Measurements from ENCODE around the gene SDHAF2.
A peak's percentile ranks its signal among the peaks of the same experiment; 100 is the strongest.
"Not testable (repeated sequence)": the region's sequence is repeated elsewhere in the genome, so short reads cannot be mapped to it uniquely, and the experiment has no call there.

SDHAF2 gene

DNA sequence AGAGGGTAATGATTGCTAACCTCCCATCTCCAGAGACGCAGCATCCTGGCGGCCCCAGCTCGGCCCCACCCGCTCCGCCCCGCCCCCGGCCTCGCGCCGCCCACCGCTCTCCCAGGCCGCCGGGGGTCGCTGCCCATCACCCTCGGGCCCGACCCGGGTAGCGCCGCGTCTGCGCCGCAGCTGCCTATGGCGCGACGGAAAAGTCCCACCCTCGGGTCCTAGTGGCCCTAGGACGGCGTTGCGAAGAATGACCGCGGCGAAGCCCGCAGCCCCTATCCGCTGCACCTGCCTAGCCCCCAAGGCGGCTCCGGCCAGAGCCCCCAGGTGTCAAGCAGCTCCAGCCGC is 606 bp upstream of the SDHAF2 start:
- DNase-seq: peak; percentile 61

DNA sequence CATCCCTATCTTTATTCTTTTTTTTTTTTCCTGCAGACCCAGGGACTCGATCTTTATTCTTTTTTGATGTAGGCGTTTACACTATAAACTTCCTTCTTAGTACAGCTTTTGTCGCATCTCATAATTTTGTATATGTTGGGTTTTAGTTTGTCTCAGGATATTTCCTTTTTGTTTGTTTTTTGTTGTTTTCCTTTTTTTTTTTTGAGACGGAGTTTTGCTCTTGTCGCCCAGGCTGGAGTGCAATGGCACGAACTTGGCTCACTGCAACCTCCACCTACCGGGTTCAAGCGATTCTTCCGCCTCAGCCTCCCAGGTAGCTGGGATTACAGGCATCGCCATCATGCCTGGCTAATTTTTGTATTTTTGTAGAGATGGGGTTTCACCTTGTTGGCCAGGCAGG is 915 bp downstream of the SDHAF2 start:
- not testable (repeated sequence) for DNase-seq

DNA sequence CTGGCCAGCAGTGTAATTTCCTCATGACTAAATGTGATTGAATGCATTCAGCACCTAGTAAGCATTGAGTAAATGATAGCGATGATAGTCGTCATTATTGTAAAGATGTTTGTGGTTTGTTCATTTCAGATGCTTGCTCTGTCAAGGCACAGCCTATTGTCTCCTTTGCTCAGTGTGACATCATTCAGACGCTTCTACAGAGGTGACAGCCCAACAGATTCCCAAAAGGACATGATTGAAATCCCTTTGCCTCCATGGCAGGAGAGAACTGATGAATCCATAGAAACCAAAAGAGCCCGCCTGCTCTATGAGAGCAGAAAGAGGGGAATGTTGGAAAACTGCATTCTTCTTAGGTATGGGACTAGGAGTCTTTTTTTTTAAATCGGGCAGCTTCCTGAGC is 7.6 kb downstream of the SDHAF2 start:
- no peak for DNase-seq

DNA sequence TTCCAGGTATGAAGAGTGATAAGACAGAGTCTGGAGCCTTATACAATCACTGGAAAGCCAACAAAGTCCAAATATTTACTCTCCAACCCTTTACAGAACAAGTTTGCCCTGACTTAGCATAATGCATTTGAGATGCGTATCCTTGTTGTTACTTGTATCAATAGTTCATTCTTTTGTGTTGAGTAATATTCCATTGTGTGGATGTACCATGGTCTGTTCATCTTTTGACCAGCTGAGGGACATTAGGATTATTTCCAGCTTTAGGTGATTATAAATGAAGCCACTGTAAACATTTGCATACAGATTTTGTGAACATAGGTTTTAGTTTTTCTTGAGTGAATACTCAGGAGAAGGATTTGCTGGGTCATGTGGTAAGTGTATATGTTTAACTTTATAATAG is 9.7 kb downstream of the SDHAF2 start:
- DNase-seq: no peak

DNA sequence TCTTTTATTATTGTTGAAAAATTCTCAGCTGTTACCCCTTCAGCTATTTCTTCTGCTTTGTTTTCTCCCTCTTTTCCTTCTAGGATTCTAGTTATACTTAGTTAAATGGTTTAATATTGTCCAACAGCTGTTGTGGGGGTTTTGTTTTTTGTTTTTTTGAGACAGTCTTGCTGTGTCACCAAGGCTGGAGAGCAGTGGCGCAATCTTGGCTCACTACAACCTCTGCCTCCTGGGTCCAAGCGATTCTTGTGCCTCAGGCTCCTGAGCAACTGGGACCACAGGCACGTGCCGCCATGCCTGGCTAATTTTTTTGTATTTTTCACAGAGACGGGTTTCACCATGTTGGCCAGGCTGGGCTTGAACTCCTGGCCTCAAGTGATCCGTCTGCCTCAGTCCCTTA is 12.7 kb downstream of the SDHAF2 start:
- DNase-seq: no peak

DNA sequence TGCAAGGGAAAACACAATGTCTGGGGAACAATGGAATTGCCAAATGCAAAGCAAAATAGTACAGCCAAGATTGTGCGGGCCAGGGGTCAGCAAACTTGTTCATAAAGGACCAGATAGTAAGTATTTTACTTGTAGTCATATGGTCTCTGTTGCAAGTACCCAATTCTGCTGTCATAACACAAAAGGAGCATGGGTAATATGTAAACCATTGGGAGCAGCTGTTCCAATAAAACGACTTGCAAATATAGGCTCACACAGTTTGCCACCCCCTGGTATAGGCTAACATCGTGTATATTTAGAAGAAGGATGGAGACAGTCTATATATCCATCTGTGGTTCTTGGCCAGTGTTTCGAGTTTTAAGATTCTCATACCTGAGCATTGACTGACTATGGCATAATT is 15.6 kb downstream of the SDHAF2 start:
- no peak for DNase-seq

DNA sequence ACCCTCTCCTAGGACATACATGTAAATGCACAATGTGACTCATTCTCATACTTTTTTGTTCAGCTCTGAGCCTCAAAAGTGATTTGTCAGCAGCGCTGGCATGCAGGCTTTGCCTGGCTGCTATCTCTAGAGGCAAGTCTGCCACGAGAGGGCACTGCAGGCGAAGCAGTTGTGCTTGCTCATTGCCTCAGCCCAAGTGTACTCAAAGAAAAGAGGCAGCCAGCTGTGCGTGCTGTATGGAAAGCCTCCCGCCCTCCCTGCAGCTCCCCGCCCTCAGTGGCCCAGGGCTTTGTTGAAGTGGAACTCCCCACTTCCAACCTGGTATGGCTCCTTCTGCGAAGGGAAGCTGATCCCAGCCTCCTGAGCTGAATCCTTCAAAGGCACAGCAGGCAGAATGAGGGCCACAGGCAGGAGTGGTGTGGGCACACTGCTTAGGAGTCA is 16.3 kb downstream of the SDHAF2 start:
- DNase-seq: peak; percentile 88

DNA sequence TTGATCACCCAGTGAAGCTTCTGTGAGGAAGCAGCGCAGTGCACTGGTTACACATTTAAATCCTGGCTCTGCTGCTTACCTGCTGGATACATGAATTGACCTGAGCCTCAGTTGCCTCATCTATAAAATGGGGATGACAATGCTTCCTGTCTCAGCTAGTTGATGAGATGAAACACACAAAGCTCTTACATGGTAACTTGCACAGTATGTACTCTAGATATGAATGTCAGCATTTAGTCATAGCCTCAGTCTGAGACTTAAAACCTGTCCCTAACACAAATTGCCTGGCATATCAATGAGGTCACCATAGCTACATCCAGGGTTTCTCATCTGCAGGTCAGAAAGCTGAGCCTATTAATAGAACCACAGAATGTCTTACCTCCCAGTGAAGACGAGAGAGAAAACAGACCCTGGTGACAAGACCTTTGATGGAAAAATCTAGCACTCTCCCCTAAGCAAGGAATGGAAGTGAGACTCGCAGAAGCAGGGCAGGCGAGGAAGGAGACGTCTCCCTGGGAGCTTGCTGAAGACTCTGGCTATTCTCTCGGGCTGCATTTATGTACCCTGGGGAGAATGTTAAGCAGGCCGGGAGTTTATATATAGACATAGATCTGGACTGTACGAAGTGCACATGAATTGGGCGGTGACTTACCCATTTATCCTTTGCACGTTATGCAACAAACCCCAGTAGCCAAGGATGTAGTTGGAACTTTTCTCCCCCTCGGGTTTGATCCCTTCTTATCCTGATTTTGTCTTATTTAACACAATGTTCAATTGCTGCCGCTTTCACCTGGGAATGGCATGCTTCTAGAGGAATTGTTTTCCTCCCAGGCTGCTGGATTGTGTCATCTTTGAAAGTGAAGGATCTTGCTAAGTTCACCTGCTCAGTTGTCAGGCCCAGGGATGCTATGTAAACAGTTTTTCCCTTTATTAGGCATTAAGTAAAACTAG is 18.0 kb downstream of the SDHAF2 start:
- no peak for DNase-seq

DNA sequence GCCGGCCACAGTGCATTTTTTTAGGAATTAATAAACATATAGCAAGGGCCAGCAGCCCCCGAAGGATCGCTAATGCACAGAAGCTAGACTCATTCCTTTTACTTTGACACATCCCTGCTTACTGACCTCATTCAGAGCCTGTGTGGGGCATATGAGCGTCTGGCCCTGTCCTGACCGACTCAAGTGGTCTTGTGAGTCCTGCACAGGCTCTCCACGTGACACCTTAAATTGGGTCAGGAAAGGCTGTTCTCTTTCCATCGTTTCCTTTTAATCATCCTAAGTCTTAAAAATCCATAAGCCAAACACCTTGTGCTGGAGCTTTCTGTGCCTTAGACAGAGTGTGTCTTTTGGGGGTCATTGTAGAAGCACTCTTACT is 18.6 kb downstream of the SDHAF2 start:
- DNase-seq: no peak

DNA sequence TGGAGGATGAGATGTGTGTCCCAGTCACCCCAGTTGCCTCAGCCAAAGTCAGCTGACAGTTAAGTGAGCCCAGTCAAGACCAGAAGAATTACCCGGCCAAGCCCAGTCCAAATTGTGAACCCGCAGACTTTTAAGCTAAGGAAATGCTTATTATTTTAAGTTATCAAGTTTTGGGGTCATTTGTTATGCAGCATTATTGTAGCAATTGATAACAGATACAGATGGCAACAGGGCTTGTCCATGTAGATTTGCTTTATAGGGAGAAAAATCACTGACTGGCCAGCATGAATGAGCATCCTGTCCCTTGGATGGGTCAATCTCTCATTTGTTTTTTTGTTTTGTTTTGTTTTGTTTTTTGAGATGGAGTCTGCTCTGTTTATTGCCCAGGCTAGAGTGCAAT is 22.9 kb downstream of the SDHAF2 start:
- DNase-seq: no peak

DNA sequence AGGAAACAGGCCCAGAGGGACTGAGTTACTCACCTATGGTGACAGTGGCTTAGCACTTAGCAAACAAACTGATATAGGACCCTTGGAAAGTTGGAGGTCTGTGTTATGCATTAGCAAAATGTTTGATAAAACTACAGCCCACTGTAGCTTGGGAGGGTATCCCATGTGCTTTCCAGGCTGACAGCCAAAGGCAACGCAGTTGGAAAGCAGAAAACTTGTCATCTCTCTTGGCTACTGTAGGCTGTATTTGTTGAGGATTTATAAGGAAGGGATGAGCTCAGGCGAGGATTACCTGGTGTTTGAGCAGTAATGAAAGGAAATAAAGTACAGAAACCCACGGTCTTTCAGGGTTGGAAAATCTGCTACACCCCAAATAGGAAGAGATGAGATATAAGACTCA is 23.8 kb downstream of the SDHAF2 start:
- no peak for DNase-seq

DNA sequence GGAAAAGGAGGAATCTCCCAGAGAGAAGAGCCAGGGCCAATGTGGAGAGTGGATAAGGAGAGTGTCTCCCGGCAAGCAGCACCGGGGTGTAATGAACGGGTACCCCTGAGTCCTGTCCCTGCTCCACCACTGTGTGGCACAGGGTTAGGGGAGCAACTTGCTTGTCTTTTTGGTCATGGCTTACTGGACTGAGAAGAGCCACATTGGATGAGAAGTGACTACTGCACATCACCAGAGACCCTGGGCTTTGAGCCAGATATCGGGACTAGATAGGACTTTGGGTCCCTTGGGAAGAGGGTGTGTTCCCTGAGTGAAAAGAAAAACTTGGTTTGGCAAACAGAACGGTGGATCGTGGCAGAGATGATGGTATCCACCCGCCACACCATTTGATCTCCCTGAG is 24.6 kb downstream of the SDHAF2 start:
- no peak for DNase-seq

DNA sequence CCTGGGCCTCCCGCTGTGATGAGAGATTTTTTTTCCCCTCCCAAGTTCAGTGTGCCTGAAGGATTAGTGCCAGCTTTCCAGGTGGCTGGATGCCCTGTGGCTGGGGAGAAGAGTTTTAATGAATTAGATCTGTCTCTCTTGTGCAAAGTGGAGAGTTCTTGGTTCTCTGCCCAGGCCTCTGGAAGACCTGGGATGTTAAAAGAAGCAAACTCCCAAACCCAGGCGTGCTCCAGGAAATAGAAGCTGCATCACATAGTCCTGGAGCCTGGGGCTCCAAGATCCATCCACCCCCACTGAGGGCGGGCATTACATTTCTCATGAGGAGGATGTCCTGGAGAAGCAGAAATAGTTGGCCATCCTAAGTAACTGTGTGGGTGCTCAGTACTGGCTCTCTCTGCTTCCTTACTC is 30.6 kb downstream of the SDHAF2 start:
- DNase-seq: no peak

DNA sequence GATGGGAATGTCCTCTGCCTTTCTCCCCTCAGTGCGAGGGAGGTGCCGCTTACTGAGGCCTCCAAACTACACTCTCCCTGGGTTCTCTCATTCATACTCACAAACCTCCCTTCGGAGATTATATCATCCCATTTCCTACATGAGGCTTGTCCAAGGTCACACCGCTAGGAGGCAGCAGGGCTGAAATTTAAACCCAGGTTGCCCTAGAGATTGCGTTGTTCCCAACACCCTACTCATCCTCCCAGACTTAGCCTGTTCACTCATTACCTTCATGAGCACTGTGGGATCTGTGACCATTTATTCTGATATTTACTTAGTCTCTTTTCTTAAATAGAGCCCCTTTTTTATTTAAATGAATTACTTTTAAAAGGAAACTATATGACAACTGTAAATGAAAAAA is 31.1 kb downstream of the SDHAF2 start:
- no peak for DNase-seq

DNA sequence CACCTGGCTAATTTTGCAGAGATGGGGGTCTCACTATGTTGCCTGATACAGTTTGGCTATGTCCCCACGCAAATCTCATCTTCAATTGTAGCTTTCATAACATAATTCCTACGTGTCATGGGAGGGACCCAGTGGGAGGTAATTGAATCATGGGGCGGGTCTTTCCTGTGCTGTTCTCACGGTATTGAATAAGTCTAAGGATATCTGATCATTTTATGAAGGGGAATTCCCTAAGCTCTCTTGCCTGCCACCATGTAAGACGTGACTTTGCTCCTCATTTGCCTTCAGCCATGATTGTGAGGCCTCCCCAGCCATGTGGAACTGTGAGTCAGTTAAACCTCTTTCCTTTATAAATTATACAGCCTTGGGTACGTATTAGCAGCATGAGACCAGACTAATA is 37.7 kb downstream of the SDHAF2 start:
- DNase-seq: not testable (repeated sequence)

DNA sequence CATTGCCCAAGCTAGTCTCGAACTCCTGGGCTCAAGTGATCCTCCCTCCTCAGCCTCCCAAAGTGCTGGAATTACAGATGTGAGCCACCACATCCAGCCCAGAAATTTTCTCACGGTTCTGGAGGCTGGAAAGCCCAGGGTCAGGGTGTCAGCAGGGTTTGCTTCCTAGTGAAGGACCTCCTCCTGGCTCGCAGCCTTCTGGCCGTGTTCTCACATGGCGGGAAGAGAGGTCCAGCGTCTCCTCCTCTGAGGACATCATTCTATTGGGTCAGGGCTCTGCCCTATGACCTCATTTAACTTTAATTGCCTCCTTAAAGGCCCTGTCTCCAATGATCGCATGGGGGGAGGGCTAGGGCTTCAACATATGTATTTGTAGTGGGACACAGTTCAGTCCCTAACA is 38.1 kb downstream of the SDHAF2 start:
- DNase-seq: no peak

DNA sequence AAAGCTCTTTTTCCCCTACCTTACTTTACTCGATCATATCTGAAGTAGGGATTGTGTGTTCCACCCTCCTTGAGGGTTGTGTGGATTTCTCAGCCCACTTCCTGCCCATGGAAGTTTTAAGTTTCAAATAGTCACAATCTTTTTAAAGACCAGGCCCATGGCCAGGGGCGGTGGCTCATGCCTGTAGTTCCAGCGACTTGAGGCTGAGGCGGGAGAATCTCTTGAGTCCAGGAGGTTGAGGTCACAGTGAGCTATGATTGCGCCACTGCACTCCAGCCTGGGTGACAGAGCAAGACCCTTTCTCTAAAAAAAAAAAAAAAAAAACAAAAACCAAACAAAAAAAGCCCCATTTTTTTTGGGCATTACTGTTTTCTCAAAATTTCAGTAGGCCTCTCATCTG is 42.4 kb downstream of the SDHAF2 start:
- no peak for DNase-seq

DNA sequence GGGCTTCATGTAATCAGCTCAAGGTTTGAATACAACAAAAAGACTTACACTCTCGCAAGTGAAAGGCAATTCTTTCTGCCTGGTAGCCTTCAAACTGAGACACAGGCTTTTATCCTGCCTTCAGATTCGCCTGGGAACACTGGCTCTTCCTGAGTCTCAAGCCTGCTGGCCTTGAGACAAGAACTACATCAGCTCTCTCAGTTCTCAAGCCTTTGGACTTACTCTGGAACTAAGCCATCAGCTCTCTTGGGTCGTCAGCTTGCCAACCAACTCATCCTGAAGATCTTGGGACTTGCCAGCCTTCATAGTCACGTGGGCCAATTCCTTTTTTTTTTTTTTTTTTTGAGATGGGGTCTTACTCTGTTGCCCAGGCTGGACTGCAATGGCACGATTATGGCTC is 42.9 kb downstream of the SDHAF2 start:
- no peak for DNase-seq

DNA sequence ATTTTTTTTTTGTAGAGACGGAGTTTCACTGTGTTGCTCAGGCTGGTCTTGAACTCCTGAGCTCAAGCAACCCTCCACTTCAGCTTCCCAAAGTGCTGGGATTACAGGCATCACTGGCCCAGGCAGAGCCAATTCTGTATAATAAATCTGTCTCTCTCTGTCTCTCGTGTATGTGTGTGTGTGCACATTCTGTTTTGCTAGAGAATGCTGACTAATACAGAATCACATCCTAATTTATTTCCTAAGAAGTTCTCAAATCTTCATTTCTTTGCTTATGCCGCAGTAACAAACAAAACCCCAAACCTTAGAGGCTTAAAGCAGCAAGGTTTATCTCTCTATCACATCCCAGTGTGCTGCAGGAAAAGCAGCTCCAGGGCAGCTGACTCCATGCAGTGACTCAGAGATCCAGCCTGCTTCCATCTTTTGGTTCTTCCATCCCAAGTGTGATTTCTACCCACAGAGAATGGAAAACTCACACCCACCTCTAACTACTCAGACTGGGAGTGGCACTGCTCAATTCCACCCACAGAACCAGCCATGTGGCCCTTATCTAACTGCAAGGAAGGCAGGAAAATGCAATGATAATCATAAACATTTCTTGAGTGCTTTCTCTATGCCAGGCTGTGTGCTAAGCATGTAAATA is 43.6 kb downstream of the SDHAF2 start:
- no peak for DNase-seq

DNA sequence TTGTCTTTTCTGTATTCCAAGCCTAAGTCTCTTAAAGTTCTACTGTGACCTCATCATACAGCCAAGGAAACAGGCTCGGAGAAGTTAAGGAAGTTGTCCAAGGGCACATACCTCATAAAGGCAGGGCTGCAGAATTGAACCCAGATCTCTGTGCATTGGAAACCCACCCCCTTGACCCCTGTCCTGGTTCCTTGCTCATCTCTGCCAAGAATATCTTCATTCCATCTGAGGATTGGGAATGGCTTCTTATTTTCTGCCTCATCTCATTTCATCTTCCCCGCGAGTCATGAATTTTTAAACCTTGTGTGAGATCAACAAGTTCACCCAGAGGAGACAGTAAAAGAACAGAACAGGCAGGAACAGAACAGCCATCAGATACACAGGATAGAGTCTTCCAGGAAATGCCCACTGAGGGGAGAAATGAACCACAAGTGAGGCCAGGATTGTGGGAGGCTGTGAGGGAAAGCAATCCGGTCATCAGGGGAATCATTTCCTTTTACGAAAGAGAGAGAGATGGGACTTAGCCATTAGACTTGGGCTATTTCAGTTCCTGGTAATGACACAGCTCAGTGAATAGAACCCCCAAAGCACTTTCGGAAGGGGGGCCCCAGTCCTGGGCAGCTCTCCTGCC is 44.2 kb downstream of the SDHAF2 start:
- DNase-seq: peak; percentile 17

DNA sequence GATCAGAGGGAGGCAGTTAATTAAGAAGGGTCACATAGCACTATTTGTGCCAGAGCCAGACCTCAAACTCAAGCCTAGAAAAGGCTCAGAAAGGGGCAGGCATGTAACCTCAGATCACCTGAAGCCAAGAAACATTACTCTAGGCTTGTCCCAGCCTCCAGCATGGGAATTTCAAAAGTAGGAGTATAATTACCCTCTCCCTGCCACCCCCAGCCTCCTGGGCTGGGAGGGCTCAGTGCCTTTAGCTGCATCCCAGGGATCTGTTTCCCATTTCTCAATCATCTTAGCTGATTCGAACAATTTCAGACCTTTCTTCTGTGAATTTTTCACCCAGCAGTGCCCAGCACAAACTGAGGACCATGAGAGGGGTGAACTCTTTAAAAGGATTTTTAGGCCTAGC is 45.5 kb downstream of the SDHAF2 start:
- DNase-seq: no peak

DNA sequence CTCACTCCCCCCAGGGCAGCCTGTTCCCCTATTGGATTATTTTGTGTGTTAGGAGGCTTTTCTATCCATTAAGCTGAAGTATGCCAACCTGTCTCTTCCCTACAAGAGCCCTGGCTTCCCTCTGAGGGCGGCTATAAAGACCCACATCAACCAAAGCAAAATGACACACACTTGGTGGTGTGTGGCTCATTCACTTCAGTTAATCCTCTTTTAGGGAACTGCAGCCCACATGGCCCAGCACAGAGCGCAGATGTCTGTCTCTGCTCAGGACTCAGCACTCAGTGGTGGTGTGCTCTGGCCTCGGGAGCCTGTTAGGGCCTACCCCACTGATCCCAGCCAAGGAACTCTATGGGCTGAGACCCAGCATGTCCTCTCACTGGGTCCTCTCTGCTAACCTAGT is 46.4 kb downstream of the SDHAF2 start:
- DNase-seq: peak; percentile 23

DNA sequence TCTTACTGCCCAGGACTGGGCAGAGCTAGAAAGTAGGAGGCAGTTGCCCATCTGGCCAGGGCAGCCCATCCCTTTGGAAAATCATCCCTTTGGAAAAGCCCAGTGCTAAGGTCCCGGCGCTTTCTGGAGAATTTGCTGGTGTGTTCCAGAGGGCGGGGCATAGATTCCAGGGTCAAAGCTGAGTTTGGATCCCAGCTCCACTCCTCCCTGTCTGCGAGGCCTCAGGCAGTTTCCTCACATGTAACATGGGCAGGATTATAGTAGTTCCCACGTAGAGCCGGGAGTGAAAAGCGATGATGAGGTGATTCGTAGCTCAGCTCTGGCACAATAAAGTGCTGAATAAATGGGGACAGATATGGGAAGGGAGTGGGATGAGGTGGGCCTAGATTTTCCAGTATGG is 47.2 kb downstream of the SDHAF2 start:
- no peak for DNase-seq

DNA sequence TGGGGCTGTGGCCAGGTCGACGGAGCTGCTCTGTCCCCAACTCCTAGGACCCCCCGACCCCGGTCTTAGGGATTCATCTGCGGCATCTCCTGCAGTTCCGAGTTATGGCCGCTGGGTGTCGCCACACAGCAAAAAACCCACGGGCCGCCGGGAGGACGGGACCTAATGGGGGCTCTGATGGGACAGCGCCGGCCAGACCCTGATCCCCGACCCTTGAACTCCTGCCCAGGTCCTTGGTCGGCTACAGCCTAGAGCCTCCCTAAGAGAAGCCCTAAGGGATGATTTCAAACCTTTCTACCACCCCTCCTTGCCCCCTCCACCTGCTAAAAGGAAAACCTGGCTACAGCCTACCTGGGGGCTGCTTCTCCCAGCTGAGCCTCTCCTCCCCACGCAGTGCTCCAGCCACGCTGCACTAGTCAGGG is 47.8 kb downstream of the SDHAF2 start:
- peak; percentile 50 for DNase-seq

Measured in suppressor macrophage treated with lipopolysaccharide for 4 hours (primary cell).